ENCODE measurements around the gene LMBRD1.
"Not testable (repeated sequence)": the region's sequence is repeated elsewhere in the genome, so short reads cannot be mapped to it uniquely, and the experiment has no call there.

Gene LMBRD1

GRCh38 chr6:69796642-69797390 is at the start of gene LMBRD1:
TSS of gene LMBRD1 (minus strand) at chr6:69797010. CDS start at chr6:69796881, 129 bp downstream.
- DNase-seq (ENCODE audit: low read depth), result peak; percentile 98

- no peak for DNase-seq (ENCODE audit: low read depth)
Measured at GRCh38 chr6:69846312-69846711, 49.5 kb upstream of the LMBRD1 start.

DNA sequence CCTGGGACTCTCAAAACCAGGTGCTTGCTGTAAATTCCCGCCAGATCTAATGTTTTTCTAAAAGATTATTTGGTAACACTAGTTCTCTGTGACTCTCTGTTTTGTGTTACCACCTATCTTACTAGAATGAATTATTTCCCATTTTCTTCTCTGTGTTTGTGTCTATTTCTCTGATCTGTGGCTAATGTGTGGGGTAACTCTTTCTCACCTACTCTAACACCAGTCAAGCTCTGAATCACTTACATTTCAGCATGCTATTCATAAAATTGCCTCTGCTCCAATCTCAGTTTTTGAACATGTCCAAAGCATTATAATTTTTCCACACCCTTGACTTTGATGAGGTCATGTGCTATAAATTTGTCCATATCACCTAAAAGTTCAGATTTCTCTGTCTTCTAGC is 46.4 kb upstream of the LMBRD1 start:
- DNase-seq (ENCODE audit: low read depth), result no peak

DNA sequence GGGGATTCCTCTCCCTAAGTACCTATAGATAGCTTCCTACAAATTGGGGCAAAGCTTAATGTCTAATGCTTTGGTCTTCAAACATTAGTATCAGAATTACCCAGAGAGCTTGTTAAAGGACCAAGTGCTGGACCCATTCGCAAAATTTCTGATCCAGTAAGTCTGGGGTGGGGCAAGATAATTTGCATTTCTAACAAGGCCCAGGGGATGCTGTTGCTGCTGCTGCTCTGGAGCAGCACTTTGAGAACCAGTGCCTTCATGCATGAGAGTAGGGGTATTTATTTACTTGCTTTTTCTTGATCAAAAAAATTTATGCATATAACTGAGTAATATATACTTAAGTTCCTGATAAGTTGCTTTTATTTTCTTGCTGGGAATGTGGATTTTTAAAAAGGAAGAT is 45.1 kb upstream of the LMBRD1 start:
- DNase-seq (ENCODE audit: low read depth), result no peak

DNA sequence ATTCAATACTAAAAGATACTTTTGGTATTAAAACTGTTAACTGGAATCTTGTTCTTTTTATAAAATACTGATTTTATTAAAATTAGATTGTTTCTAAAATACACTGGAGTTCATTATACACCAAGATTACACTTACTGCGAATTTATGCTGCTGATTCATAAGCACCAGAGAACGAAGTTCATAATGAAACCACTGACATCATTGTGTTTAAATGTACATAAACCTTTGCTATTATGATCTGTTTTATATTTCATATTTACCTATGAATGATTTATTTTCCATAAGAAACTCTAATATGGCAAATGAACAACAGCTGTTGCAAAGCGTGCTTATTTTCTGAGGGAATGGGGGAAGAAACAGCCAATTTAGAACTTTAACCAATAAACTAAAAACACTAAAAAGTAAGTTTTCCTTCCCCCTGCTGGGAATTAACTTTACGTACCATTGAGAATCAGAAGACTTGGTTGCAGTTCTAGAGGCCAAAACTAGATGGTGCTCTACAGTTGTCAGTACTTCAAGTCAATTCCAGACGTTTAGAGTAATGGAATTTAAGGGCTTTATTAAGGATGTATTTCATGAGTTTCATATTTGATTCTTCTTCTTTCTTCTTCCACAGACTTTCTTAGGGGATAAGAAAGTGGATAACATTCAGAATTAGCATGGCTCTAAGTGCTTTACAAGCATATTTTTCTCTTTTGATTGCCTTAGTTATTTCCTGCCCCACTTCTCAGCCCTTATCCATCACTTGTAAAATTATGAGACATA is 38.8 kb upstream of the LMBRD1 start:
- DNase-seq (ENCODE audit: low read depth), result no peak

DNA sequence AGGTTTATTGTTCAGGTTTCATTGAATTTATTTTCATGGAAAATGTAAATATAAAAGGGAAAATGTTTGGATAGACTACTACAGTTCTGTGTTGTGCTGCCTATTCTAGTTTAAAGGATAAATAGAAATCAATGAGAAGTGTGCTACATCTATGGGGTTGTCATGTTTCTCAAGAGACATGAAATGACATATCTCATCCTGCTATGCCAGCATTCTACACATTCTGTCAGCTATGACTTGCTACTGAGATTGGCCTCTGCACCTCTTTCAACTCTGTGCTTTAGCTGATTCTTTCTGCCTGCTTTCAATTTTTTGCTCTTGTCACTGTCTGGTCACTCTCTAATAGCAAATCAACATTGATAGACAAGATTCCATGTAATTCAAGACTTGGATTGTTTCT is 35.7 kb upstream of the LMBRD1 start:
- no peak for DNase-seq (ENCODE audit: low read depth)

DNA sequence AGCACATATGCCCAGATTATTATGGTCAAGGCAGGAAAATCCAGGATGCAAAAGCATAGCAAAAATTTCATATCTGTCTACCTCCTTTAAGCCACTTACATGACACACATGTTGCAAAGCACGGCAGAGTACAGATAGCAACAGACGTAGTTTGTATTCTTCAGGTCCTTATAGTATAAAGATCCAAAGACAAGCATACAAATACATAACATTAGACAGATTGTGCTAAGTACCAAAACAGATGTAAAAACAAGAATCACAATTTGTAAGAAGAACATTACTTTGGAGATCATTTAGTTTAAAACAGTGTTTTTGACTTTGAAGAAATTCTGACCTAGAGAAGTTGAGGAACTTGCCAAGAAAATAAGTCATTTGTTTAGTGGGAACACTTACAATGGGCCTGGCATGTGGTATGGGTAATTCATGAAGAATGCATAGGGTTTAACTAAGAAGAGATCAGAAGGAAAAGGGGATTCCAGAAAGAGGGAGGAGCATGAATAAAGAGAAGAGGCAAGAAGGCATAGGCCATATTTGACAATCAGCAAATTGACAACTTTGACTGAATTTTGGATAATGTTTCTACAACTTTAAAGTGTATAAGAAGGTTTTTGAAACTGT is 30.6 kb upstream of the LMBRD1 start:
- DNase-seq (ENCODE audit: low read depth), result no peak

DNA sequence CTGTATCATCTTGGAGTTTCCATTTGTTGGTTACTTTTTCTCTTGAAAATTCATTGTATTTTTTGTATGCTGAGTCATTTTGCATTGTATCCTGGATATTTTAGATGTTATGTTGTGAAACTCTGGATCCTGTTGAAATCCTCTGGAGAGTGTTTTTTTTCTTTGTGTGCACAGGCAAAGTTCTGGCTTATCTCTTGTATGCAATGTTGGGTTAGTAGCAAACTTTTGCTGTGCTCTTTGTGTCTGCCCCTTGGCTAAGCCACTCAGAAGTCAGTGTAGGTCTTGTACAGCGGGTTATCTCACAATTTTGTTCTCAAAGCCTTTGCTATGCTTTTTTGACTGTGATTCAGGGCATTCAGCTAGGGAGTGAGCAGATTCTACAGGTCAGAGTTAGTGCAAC is 29.1 kb upstream of the LMBRD1 start:
- no peak for DNase-seq (ENCODE audit: low read depth)

DNA sequence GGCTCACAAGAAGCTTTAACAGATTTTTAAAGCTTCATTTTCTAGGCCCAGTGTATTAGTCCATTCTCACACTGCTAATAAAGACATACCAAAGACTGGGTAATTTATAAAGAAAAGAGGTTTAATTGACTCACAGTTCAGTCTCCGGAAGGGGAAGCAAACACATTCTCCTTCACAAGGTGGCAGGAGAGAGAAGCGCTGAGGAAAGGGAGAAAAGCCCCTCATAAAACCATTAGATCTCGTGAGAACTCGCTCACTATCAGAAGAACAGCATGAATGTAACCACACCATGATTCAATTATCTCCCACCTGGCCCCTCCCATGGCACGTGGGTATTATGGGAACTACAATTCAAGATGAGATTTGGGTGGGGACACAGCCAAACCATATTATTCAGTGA is 27.5 kb upstream of the LMBRD1 start:
- not testable (repeated sequence) for DNase-seq (ENCODE audit: low read depth)

DNA sequence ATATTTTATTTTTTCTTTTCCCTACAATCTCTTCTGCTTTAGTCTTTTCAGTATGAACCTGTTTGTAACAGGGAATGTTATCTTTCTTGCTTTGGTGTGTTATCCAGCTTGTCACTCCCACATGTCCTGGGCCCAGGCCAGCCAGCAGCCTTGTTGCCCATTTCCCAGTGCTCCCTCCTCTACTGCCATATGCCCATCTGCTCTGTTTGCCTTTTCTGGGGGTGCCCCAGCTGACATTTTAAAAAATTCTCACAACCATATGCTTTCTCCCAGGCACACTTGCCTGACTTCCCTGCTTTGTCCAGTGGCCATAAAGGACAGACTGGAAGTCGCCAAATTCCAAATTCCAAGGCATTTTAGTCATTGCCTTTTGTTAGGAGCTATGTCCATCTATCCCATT is 23.6 kb upstream of the LMBRD1 start:
- no peak for DNase-seq (ENCODE audit: low read depth)

GRCh38 chr6:69820018-69820417 is 23.2 kb upstream of the LMBRD1 start:
- no peak for DNase-seq (ENCODE audit: low read depth)

DNA sequence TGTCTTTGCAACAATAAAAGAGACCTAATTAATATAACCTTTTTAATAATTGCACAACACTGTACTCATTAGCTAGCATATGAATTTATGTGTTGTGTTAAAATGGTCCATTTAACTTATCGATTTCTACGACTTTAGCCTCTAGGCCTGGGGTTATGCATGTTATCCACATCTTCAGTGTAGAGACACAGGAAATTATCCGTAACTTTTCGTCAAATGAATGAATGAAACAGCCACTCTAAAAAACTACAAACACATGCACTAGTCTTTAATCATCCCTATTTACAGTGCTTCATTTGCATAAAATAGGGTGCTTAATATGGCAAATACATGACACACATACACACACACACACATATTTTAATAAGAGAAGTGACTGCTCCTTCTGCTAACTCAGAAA is 22.3 kb upstream of the LMBRD1 start:
- no peak for DNase-seq (ENCODE audit: low read depth)

DNA sequence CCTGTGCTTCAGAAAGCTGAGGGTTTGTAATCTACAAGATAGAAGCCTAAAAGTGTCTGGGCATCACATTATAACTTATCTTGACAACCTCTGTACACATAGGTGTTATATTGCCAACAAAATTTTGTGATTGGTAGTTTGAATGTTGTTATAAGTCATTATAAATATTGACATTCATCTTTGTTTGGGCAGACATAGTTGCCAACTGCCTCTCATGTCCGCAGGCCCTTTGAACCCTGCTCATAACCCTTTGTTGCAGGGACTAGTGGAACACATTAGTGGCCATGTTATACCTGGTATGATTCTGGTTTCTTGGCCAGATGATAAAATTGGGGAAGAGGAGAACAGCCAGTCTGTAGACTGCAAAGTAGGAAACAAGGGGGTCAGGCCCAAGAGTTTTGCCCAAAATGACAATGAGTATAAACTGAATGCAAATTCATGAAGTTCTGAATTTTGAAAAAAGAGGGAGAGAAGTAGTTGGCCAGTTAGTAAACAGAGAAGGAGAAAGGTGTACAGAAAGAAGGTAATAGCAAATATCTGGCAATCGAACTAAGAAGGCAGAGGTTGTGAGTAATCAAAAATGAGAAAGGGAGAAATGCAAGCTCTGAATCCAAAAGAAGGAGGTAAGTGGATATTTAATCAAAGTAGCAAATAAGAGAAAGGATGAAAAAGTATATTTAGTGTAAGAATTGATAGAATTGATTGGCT is 21.6 kb upstream of the LMBRD1 start:
- no peak for DNase-seq (ENCODE audit: low read depth)

DNA sequence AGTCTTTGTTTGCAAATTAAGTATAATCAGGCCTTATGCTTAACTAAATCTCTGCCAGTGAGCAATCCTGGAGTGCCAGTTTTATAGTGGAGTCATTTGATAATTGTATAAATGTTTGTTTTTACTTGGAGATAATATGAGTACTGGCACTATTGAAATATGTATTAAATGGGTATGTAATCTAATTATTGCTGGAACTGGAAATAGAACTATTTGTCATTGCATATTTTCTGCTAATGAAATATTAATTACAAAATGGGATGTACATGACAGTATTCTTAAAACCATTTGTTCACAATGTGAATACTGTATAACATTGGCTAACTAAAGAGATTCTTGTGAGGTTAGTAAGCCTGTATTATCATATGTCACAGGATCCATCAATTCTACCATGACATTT is 20.5 kb upstream of the LMBRD1 start:
- no peak for DNase-seq (ENCODE audit: low read depth)

GRCh38 chr6:69816569-69816968 is 19.8 kb upstream of the LMBRD1 start:
- no peak for DNase-seq (ENCODE audit: low read depth)

DNA sequence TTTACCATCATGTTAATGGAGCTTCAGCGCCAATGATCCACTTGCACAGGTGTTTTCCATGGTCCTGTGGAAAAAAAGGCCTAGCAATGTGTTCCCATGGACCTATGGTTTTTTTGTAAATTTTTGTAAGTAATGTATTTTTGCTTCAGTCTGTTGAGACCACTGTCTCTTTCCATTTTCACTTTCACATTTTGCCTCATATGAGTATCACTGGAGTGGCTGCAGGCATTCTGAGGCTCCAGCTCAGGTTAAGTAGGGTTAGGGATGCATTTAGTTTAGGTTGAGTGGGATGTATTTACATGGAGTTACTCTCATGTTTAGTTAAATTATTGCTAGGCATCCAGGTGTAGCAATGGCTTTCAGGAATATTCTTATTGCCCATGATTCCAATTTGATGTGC is 19.2 kb upstream of the LMBRD1 start:
- no peak for DNase-seq (ENCODE audit: low read depth)

DNA sequence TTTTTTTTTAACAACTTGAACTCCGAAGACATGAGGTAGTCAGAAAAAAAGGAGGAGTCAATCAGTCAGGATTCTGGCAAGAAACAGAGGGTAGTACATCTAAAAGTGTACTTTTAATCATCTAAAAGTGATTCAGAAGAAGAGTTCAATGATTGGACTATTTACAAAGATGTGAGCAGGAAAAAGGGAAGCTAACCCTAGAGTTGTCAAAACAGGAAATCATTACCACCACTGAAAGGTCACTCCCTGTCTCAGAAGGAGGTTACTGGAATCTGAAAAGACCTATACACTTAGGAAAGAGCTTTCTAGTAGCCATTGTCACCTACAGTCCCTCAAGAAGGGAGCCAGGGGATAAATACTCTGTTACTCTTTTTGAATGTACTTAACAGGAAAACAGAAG is 16.7 kb upstream of the LMBRD1 start:
- DNase-seq (ENCODE audit: low read depth), result no peak

DNA sequence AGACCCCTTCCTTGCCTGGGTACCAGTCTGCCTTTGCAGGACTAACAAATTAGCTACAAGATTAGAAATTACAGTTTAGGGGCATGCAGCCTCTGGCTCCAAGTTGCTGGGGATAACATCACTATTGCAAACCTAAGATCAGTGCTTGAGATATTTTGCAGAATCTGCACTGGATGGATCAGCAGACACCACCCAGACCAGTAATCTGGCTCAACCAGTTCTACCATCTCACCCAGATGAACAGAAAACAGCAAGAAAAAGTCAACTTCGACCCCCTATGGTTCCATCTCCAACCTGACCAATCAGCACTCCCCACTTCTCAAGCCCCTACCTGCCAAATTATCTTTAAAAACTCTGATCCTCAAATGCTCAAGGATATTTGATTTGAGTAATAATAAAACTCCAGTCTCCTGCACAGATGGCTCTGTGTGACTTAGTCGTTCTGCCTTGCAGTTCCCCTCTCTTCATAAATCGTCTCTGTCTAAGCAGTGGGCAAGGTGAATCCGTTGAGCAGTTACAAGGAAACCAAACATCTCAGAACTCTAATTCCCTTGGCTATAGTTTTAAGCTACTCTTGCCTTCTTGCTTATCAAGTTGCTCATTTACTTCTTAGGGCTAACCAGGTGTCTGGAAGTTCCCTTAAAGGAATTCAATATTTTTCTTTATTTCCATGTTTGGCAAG is 16.1 kb upstream of the LMBRD1 start:
- DNase-seq (ENCODE audit: low read depth), result no peak

- no peak for DNase-seq (ENCODE audit: low read depth)
Measured at GRCh38 chr6:69802995-69803394, 6.2 kb upstream of the LMBRD1 start.

DNA sequence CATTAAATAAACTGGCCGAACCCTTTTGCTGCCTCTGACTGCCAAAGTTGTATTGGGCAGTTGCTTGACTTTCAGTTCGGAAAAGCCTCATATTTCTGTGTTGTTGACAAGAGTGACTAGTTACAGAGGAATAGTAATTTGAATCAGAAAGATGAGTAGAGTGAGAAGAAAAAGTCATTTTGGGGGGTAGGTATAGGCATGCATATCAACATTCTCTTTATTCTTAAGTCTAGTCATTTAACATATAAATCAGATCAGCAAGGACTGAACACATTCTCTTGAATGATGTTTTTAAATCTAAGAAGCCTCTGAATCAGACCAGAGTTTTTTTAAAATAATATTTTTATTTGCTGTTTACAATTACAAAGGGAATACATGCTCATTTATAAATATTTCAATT is 4.9 kb upstream of the LMBRD1 start:
- no peak for DNase-seq (ENCODE audit: low read depth)

- no peak for DNase-seq (ENCODE audit: low read depth)
Measured at GRCh38 chr6:69801225-69801624, 4.4 kb upstream of the LMBRD1 start.

- not testable (repeated sequence) for DNase-seq (ENCODE audit: low read depth)
Measured at GRCh38 chr6:69798796-69799195, 2.0 kb upstream of the LMBRD1 start.

Measured in activated T-helper 1 cell treated with Interleukin-2 at 50 U/mL for 16 hours (primary cell).